Measurements from ENCODE around the gene AP2S1. TPM values are rescaled to one million over a fixed set of nuclear protein-coding genes. Genes with fewer than 3 reads are reported as not detected.
"Not testable (repeated sequence)": the region's sequence is repeated elsewhere in the genome, so short reads cannot be mapped to it uniquely, and the experiment has no call there.

Gene AP2S1
- total RNA-seq, 1 donor from 2014 or later, result 117 TPM

DNA sequence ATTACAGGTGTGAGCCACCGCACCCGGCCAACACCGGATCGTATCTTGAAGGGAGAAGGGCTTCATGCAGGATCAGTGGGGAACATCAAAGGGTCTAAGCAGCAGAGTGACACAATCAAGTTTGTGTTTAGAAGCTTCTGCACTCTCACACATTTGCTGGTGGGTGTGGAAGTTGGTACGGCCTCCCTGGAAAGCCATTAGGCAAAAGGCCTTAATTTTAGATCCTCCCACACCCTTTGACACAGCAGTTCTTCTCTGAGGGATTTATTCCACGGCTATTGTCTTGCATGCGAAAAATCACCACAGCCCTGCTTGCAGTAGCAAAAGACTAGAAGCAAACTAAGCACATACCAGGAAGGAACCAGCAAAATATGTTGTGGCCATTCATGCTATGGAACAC is 44.0 kb downstream of the AP2S1 start:
- DNase-seq (ENCODE audit: low read depth), result no peak

DNA sequence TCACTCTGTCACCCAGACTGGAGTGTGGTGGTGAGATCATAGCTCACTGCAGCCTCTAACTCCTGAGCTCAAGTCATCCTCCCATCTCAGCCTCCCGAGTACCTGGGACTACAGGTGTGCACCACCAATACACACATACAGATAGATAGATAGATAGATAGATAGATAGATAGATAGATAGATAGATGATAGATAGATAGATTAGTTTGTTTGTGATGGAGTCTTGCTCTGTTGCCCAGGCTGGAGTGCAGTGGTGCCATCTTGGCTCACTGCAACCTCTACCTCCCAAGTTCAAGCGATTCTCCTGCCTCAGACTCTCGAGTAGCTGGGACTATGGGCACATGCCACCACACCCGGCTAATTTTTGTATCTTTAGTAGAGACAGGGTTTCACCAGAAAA is 46.2 kb downstream of the AP2S1 start:
- DNase-seq (ENCODE audit: low read depth), result not testable (repeated sequence)

DNA sequence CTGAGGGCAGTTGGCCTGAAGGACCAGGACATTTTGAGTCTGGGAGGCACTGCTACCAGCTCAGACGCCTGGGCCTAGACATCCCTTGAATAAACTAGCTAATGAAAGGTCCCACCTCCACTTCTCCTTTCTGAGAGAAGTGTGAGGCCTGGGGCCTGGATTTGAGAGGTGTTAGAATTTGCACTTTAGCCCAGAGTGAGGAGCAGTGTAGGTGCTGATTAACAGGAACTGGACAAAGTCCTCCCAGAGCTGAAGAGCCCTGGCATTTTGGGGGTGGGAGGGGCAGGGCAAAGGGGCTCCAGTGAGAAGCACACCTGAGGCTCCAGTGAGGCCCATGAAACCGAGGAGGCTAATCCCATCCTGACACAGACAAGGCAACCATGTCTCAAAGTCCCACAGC is 47.1 kb downstream of the AP2S1 start:
- DNase-seq (ENCODE audit: low read depth), result no peak

DNA sequence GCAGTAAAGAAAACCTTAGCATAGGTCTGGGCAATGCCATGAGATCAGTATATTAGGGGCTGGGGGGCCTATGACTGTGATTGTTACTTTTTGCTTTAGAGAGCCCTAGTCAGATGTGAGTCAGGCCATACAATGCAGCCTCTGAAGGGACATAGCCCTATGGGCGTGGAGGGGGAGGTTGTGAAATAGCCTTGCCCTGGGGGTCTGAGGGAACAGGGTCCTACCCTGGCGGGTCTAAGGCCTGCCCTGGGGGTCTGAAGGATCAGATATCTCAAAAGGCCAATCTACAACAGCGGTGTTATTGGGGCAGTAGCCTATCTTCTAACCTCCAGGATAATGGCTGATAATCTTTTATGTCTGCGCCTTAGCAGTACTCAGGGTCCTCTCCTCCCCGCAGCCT is 48.5 kb downstream of the AP2S1 start:
- no peak for DNase-seq (ENCODE audit: low read depth)

DNA sequence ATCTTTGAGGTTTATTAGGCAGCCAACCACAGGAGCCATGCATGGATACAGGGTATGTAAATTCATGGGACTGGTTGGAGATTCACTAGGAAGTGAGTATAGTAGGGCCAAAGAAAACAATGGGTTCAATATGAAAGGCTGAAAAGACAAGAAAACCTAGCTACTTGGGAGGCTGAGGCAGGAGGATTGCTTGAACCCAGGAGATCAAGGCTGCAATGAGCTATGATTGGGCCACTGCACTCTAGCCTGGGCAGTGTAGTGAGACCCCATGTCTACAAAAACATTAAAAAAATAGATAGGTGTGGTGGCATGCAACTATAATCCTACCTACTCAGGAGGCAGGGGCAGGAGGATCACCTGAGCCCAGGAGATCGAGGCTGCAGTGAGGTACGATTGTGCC is 51.9 kb downstream of the AP2S1 start:
- DNase-seq (ENCODE audit: low read depth), result no peak

DNA sequence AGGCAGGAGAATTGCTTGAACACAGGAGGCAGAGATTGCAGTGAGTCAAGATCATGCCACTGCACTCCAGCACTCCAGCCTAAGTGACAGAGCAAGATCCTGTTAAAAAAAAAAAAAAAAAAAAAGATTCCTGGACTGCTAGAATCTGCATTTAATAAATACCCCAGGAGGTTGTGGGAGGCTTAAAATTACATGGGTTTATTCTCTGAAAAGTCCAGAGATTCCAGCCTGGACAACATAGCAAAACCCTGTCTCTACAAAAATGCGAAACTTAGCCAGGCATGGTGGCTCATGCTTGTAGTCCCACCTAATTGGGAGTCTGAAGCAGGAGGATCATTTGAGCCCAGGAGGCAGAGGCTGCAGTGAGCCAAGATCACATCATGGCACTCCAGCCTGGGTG is 52.8 kb downstream of the AP2S1 start:
- DNase-seq (ENCODE audit: low read depth), result no peak

DNA sequence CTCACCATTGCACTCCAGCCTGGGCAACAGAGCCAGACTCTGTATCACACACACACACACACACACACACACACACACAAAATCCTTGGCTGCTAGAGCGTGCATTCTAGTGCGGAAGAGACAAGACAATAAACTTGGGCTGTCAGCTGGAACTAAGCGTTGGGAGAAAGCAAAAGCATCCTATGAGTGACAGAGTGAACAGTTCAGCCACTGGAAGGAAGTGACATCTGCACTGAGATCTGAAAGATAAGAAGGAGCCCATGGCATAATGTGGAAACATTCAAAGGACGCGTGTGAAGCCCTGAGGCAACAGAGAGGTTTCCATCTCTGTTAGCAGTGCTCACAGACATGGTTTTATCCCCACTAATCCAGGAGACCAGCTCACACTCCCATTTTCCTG is 58.7 kb downstream of the AP2S1 start:
- DNase-seq (ENCODE audit: low read depth), result no peak

DNA sequence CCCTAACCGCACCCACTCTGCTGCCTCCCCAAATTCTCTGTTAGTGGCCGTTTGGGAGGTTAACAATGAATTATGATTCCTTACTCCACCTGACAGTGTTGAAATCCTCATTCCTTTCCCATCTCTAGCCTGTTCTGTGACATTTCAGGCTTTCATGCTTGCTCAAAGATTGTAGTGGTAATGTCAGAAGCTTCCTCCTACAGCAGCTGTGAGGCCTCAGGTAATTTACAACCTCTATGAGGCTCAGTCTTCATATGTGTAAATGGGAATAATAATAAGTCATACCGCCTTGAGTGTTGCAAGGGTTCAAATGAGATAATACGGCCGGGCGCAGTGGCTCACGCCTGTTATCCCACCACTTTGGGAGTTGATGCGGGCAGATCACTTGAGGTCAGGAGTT is 61.3 kb downstream of the AP2S1 start:
- DNase-seq (ENCODE audit: low read depth), result no peak

DNA sequence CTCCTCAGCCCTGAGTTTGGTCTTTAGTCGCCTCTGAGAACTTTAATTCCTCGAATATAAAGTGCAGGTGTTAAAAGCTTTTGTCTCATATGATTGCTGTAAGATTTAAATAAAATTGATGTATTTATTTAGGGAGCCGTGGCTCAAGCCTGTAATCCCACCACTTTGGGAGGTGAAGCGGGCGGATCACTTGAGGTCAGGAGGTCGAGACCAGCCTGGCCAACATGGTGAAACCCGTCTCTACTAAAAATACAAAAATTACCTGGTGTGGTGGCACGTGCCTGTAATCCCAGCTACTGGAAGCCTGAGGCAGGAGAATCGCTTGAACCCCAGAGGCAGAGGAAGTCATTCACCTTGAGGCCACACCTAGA is 61.7 kb downstream of the AP2S1 start:
- DNase-seq (ENCODE audit: low read depth), result no peak

DNA sequence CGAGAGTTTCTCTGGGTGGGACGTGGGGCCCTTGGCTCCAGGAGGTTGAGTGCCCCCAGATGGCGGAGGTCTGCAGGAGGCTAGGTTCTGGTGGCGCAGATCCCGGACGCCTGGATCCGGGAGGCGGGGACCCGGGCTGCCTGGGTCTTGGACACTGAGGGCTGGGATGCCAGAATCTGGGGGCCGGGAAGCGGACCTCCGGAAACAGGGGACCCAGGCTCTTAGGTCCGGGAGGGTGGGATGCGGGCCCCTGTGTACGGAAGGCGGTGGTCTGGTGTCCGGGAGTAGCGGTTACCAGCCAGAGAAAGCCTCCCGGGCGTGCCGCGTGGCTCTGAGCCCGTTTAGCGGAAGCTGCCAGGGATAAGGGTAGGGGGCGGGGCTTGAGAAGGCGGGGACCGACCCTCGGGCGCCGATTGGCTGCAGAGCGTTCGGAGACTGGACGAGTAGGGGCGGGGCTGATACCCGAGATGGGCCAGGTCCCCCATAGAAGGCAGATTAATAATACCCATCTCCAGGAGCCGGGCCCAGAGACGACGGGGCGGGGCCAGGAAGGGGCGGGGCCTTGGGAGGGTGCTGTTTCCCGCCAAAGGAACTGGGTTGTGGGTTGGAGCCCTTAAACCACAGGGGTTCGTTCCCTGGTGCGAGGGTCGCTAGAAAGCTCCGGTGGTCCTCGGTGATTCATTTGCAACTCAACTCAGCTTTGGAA is 62.2 kb downstream of the AP2S1 start, which contains the start of gene SLC1A5:
Gene SLC1A5, minus strand, starts transcription at position 333 of the 706 bp plus-strand sequence. CDS start 629 bp downstream, outside the sequence.
- peak; percentile 85 for DNase-seq (ENCODE audit: low read depth)

Other genes with a start within 250 kb of the AP2S1 start
- gene CALM3, start 249.5 kb downstream of the AP2S1 start, total RNA-seq, result 181 and 302 TPM in 2 replicates
- gene PTGIR, start 225.8 kb downstream of the AP2S1 start, total RNA-seq, result not detected in 2 replicates
- not detected in 2 replicates for gene GNG8, start 214.6 kb downstream of the AP2S1 start, total RNA-seq
- gene DACT3, start 189.7 kb downstream of the AP2S1 start, total RNA-seq, result not detected in 2 replicates
- gene PRKD2, start 133.7 kb downstream of the AP2S1 start, total RNA-seq, result 25.2 and 61.1 TPM in 2 replicates
- 19.4 and 22.4 TPM in 2 replicates for gene FKRP, start 104.8 kb downstream of the AP2S1 start, total RNA-seq
- gene STRN4, start 104.4 kb downstream of the AP2S1 start, total RNA-seq, result 47.4 and 91.6 TPM in 2 replicates
- 75.0 and 92.7 TPM in 2 replicates for gene SLC1A5, start 62.3 kb downstream of the AP2S1 start, total RNA-seq
- 19.6 and 104 TPM in 2 replicates for gene ARHGAP35, start 10.2 kb upstream of the AP2S1 start, total RNA-seq
- 0.52 and 0.55 TPM in 2 replicates for gene NPAS1, start 169.0 kb upstream of the AP2S1 start, total RNA-seq
- gene TMEM160, start 197.8 kb upstream of the AP2S1 start, total RNA-seq, result 11.6 and 35.8 TPM in 2 replicates